Amniotic epithelial cell (primary cell): ENCODE data around the gene CRAMP1.

Experiments used
- DNase-seq: peaks from one replicate; pipeline ENCODE4 v3.0.0-alpha.2; 2010; ENCODE audit warnings: low read depth

CRAMP1 gene

DNA sequence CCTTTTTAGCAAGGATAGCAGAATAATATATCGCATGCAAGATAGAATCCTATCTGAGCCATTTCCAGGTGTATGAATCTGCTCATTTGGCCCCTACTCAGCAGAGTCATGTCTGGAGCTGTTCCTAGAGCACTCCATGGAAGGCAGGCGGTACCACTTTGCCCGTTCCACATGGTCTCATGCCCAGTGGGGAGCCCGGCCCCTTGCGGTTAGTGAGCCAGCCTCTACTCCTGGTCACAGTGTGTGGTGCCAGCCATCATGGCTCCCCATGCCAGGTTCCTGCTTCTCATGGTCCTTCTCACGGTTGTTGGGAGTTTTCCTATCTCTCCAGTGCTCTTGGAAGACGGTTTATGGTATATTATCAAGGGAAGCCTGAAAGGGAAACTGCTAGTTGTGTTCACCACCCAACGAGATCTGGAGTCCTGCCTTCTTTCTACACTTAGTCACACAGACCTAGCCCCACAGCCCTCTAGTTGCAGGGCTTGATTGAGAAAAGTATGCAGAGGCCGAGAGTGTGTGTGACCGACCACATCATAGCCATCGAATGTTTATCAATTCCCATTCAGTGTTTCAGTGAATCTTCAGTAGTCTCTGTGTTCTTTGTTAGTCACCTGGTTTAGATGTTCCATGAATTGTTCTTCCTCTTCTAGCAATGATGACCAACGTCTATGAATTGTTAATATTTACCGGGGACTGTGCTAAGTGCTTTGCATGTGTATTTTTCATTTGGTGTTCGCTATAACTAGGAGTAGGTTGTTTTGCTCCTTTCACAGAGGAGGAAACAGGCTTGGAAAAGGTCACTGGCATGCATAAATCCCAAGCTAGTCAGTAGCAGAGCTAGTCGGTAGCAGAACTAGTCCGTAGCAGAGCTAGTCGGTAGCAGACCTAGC lies 75.5 kb downstream of the CRAMP1 start:
- DNase-seq, result no peak

DNA sequence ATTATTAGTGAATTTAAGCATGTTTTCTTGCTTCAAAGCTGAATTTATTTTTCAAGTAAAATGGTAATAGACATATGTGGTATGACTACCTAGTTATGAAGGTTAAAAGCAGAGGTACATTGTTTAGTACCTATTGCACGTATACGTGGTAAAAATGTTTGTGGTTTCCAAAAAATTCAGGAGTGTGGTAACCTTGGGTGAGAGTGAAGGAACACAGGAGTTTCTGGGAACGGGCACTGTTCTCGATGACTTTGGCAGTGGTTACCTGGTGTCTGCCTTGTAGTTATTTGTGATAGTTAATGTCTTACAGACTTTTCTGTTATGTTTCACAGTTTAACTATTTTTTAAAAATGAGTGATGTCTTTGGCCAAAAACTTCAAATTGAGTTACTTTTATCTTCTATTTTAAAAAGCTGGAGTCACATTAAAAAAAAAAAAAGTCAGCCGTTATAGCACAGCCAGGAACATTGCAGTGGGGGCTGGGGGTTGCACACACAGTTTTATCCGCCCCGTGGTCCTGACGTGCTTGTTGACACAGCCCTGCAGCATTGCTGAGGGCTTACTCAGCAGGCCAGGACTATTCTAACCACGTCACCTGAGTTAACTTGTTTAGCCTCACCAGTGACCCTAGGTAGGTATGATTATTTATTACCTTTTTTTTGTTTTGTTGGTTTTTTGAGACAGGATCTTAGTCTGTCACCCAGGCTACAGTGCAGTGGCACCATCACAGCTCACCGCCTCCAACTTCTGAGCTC lies 76.8 kb downstream of the CRAMP1 start:
- DNase-seq, result peak; percentile 91

DNA sequence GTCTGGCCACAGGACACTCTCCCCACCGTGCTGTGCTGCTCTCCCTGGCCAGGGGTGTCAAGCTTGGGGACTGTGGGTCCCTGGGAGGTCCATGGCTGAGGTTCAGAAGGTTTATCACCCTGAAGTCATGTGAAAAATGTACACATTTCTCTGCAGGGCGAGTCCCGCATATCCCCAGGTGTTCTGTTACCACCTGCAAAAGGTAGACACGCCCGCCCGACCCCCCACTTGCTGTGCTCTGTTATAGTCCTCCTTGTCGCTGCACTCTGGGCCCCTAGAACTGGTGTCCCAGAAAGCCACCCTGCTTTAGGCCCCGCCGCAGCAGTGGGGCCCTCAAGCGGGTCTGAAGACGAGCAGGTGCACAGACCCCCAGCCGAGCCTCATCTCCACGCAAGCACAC lies 77.7 kb downstream of the CRAMP1 start:
- no peak for DNase-seq

DNA sequence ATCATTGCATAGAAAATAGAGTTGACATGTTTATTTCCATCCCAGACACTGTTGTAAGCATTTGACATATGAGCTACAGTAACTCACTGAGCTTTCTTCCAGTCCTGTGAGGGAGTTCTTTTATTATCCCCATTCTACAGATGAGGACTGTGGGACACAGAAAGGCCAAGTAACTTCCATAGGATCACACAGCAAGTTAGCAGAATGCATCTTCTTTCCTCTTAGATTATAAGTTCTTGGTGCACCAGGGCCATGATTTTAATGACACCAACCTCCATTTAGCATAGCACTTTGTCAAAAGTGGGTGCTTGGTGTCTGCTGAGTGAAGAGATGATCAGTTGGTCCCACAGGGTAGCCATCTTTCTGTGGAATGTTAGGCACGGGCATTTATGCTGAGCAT lies 78.7 kb downstream of the CRAMP1 start:
- DNase-seq, result no peak

DNA sequence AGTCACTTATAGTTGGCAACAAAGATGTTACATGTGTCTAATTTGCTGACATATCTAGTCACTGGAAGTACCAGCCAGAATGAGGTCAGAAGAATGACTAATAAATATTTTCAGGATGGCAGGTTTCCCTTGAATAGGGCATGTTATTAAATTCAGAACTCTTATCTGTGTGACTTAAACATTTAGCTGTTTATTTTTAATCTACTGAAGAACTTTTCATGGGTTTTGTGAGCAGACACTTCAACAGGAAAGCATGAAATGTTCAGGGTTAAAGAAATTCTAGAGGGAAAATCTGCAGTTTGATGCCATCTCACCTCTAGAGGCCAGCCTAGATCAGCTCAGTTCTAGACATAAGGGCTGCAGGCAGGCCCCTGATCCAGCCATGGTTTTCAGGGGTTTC lies 79.1 kb downstream of the CRAMP1 start:
- DNase-seq, result peak; percentile 67

DNA sequence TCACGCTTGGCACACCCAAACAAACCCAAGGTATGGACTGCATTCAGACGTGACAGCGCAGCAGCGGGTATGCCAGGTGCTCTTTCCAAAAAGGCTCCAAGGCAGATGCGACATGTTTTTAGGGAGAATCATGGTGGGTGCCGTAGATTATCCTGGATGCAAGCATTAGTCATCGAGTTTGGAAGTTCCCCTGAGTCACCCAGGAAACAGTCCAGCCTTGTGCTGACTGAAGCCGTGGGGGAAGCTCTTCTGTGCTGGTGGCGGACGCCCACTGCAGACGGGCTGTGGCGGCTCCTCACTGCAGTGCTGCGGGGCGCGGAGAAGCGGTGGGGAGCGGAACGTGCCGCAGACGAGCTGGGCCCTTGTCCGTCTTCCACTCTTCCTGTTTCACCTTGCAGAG lies 79.8 kb downstream of the CRAMP1 start:
- DNase-seq, result peak; percentile 81

DNA sequence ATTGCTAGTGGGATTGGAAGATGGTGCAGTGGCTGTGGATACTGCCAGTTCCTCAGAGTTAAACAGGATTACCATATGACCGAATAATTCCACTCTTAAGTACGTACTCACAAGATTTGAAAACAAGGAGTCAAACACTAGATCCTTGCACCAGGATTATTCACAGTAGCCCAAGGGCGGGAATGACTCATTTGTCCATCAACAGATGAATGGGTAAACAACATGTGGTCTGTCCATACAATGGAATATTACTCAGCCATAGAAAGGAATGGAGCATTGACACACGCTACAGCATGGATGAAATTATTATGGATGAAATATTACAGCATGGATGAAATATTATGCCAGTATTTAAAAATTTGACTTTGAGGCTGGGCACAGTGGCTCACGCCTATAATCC lies 84.7 kb downstream of the CRAMP1 start:
- DNase-seq, result no peak

DNA sequence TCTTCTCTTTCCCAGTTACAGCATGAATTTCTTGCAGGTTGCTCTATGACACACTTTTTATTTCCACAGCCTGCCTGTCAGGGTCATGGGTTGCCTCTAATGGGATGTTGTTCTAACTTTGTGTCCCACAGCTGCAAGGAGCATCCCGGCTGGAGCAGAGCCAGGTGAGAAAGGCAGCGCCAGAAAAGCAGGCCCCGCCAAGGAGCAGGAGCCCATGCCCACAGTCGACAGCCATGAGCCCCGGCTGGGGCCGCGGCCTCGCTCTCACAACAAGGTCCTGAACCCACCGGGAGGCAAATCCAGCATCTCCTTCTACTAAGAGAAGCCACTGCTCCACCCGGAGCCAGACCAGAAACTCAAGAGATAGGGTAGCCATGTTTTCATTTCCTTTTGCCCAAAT lies 86.5 kb downstream of the CRAMP1 start:
- DNase-seq, result no peak

DNA sequence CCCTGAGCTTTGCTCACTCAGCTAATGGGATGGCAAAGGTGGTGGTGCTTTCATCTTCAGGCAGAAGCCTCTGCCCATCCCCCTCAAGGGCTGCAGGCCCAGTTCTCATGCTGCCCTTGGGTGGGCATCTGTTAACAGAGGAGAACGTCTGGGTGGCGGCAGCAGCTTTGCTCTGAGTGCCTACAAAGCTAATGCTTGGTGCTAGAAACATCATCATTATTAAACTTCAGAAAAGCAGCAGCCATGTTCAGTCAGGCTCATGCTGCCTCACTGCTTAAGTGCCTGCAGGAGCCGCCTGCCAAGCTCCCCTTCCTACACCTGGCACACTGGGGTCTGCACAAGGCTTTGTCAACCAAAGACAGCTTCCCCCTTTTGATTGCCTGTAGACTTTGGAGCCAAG lies 88.1 kb downstream of the CRAMP1 start:
- DNase-seq, result no peak

DNA sequence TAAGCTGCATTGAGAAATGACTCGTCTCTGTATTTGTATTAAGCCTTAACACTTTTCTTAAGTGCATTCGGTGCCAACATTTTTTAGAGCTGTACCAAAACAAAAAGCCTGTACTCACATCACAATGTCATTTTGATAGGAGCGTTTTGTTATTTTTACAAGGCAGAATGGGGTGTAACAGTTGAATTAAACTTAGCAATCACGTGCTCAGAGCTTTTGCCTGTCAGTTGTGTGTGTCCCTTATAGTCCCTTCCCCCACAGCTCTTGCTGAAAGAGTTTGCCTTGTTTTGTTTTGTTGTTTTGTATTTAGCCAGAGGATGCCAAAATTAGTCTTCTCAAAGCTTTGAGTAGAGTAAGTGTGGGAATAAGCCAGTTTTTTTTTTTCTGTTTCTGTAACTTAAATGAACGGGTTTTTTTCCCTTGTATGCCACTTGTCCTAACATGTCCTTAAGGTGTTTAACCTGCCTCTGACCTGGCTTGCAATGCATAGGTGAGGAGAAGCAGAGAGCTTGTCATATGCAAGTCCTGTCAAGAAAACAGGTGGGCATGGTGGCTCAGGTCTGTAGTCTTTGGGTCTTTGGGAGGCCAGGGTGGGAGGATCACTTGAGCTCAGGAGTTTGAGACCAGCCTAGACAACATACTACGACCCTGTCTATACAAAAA lies 89.2 kb downstream of the CRAMP1 start:
- no peak for DNase-seq

DNA sequence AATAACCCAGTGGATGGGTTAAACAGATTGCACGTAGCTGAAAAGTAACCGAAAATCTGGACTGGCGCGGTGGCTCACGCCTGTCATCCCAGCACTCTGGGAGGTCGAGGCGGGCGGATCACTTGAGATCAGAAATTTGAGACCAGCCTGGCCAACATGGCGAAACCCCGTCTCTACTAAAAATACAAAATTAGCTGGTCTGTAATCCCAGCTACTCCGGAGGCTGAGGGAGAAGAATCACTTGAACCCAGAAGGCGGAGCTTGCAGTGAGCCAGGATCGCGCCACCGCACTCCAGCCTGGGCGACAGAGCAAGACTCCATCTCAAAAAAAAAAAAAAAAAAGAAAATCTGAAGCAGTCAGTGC lies 93.1 kb downstream of the CRAMP1 start:
- peak; percentile 10 for DNase-seq

DNA sequence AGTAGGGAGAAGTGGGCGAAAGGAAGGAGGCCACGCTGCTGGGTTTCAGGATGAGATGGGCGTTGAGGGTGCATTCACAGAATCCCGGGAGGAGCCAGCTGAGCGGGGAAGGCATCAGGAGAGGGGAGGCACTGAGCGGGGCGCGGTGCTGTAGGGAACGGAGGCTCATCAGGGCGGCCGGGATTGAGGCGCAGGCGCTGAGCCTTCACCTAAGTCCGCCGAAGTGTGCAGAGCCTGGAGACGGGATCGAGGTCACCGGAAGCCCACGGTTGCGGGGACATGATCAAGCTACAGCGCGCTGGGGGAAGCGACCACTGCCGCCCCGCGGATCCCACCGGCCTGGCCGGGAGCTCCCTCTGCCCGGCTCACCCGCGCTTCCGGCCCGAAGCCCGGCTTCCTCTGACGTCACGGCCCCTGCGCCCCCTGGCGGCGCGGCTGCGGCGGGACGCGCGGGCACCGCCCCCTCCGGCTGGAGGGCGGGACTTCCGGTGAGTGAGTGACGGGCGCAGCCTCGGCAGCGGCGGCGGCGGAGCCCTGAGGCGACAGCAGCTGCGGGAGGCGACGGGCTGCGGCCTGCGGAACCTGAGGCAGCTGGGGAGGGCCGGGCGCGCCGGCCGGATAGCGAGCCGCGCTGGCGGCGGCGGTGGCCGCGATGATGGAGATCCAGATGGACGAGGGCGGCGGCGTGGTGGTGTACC lies 93.7 kb downstream of the CRAMP1 start, which contains the start of gene MAPK8IP3:
MAPK8IP3 (plus strand) TSS at position 508 of the 698 bp plus-strand sequence; CDS start at position 653, 145 bp downstream.
- DNase-seq, result peak; percentile 70

DNA sequence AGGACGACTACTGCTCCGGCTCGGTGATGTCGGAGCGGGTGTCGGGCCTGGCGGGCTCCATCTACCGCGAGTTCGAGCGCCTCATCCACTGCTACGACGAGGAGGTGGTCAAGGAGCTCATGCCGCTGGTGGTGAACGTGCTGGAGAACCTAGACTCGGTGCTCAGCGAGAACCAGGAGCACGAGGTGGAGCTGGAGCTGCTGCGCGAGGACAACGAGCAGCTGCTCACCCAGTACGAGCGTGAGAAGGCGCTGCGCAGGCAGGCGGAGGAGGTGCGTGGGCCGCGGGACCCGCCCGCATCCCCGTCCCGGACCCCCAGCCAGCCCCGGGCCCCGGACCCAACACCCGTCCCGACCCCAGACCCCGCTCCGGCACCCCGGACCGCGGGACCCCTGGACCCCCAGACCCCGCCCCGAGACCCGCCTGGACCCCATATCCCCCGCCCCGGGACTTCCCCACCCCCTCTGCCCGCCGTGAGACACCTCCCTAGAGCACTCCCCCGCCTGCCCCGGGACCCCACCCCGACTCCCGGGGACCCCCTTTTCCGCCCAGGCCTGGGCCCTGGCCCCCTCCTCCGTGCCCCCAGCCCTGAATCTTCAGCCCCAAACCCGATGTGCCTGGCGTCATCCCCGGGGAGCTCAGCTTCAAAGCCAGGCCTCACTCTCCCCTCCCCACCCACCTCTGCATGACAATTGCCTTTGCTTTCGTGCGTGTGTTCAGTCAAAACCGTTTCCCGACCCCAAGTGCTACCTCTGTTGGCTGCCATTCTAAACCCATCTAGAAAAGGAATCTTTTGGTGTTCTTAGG lies 94.4 kb downstream of the CRAMP1 start:
- peak; percentile 34 for DNase-seq

DNA sequence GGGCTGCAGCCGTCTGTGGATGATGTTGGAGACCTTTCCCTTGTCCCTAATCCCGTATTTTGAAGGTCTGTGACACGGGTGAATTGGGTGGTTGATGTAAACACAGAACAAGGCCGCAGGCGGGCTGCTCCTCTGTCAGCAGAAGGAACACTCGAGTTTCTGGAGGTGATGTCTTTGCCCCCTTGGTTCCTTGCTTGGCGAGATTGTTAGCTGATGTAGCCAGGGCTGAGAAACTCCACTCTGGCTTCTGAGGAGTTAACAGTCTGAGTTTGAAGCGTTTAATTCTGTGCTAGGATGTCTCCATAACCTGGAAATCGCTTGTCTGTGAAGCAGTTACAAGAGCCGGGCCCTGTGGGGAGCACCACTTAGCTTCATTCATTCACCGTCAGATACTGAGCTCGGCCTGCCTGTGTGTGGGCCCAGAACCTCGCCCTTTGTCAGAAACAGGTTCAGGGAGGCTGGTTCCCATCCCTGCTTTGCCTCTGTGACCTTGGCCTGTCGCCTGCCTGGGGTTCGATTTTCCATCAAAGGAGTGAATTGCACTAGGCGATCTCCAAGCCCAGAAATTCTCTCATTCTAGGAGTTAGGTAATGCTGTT lies 95.1 kb downstream of the CRAMP1 start:
- peak; percentile 52 for DNase-seq

DNA sequence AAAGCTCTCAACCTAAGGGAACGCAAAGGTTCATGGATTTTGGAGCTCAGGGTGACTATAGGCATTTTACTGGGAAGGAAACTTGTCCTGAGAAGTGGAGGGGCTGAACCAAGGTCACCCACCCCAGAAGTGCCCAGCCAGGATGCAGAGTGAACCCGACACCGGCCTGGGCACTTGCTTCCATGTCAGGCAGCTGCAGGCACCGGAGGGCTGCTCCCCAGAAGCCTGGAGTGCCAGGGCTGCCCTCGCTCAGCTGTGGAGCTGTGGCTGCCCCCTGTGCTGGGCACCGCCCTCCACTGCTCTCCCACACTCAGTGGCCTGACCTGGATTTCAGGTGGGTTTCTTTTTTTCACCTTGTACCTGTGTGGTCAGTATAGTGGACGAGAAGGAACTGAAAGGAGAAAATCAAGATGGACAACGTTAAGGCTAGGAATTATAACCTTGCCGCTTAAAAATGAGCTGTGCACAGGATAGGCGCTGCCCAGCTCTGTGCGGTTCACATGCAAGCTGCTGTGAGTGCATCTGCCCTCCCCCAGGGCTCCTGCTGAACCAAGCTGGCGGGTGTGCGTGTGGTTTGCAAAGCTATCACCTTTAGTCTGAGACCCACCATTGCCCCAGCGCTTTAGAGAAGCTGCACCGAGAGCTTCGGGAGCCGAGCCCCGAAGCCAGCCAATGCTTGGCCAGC lies 96.1 kb downstream of the CRAMP1 start:
- DNase-seq, result no peak

DNA sequence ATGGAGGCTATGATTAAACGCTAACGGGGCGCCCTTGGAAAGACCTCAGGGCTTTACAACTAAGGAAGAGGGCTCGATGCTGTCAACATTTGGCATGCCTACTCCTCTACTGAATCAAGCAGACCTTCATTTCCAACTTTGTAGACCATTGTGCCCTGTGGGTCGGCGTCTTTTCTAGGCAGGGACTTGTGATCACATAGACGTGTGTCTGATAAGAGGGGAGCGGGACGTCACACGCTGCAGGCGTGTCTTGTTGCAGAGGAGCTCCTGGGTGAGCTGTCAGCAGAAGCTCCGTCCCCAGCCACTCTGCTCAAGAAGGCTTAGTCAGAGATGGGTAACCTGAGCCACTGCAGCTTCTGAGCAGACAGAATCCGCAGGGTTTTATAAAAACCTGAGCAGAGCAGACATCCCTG lies 96.6 kb downstream of the CRAMP1 start:
- DNase-seq, result peak; percentile 62

DNA sequence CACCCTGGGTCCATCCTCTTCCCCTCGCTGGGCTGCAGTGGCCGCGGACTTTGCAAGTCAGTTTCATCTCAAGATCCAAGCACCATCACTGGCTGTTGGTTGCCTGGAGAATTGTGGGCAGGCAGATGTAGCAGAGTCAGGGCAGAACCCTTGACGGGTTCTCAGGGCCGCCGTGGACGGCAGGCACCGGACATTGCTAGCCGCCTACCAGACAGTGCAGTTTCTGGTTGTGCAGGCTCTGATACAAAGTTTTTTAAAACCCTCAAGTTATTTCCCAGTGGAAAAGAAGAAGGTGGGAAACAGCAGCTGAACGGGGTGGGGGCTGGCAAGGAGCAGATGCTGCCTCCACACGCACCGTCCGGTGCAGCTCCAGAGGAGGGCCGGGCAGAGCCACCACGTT lies 97.2 kb downstream of the CRAMP1 start:
- no peak for DNase-seq

DNA sequence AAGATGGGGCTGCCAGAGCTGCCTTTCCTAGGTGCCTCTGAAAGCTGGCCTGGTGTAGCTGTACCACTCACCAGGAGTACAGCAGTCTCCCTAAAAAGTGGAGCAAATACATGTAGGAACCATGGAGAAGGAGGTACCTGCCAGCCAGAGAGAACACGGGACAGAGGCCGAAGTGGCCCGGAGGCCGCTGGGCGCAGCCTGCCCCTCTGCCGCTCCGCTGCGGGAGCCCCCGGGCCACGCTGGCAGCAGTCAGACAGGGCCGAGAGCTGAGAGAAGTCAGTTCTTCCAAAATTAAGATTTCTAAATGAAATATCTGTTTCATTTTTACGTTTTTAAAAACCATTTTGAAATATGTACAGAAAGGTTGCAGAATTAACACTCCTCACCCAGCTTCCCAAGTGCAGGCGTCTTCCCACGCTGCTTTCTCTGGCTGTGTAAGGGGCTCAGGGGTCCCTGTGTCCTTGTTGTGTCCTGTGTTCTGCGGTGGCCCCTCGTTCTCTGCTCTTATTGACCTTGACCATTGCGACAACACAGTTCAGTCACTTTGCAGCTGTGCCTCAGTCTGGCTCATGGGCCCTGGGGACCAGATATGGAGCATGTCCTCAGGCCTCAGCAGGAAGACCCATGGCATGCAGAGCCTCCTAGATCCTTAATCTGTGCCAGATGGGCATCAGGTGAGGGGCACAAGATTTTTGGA lies 98.8 kb downstream of the CRAMP1 start:
- no peak for DNase-seq

DNA sequence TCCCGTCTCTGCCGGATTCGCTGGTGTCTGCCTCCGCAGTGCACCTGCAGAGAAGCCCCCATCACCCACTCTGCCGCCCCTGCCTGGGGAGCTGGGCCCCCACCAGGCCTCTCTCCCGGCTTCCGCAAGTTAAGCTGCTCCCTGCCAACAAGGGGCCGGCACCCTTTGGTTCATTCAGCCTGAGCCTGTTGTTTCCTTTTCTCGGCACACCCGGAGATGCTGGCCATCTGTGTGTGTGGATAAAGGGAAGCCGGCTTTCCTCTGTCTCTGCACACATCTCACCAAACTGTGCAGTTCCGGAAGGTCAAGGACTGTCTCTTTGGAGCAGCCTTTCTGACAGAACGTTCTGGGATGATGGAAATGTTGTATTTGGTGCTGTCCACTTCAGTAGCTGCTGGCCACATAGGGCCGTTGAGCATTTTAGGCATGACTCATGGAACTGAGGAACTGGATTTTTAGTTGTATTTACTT lies 100.7 kb downstream of the CRAMP1 start:
- peak; percentile 24 for DNase-seq
